Naive thymus-derived CD8-positive, alpha-beta T cell (primary cell): ENCODE data around the gene KLK2. TPM values are rescaled to one million over a fixed set of nuclear protein-coding genes. Genes with fewer than 3 reads are reported as not detected.

Experiments used
- ATAC-seq, 2 donors: fragments of 150-1000 bp; cut with Tn5 transposase in 1 of 2; sonication (Bioruptor Pico), chemical (Tn5 transposase) in 1 of 2; 1 replicate in 1 of 2; 2 replicates in 1 of 2; pipeline ENCODE4 v1.10.0; 2021; ENCODE audit warnings: mild to moderate bottlenecking in 2 of 2, moderate library complexity in 2 of 2
- POLR2A ChIA-PET: fragments of 350-600 bp; sonication (Branson Sonifier 250); formaldehyde crosslinking; loops from one replicate; lab custom pipeline; 2021; ENCODE audit warnings: antibody characterized with exemption; lab: Charles Lee
- DNase-seq, 10 donors: peaks; one replicate each; pipeline versions ENCODE4 v3.0.0 to v3.0.0-alpha.2; 2020 to 2022
- H3K27ac Mint-ChIP-seq, 10 donors: one replicate each; pipeline ENCODE4 v1.8.0; 2020 to 2022; ENCODE audit warnings: mild to moderate bottlenecking in 10 of 10, mixed read lengths in 10 of 10, moderate library complexity in 4 of 10, inconsistent platforms in 1 of 10
- H3K27me3 Mint-ChIP-seq, 5 donors: one replicate each; pipeline ENCODE4 v1.8.0; 2021 to 2022; ENCODE audit warnings: mixed read lengths in 5 of 5
- H3K36me3 Mint-ChIP-seq, 3 donors: one replicate each; pipeline ENCODE4 v1.8.0; 2020 to 2022; ENCODE audit warnings: mixed read lengths in 3 of 3, mild to moderate bottlenecking in 2 of 3, inconsistent platforms in 1 of 3
- H3K4me1 Mint-ChIP-seq, 4 donors: one replicate each; pipeline ENCODE4 v1.8.0; 2021 to 2022; ENCODE audit warnings: mixed read lengths in 4 of 4
- H3K4me3 Mint-ChIP-seq, 10 donors: one replicate each; pipeline ENCODE4 v1.8.0; 2020 to 2022; ENCODE audit warnings: mild to moderate bottlenecking in 10 of 10, mixed read lengths in 10 of 10, moderate library complexity in 6 of 10, inconsistent platforms in 1 of 10
- H3K9me3 Mint-ChIP-seq, 9 donors: one replicate each; pipeline ENCODE4 v1.8.0; 2020 to 2022; ENCODE audit warnings: mixed read lengths in 9 of 9, mild to moderate bottlenecking in 3 of 9, inconsistent platforms in 1 of 9, moderate library complexity in 1 of 9
- polyA plus RNA-seq, 3 donors: library from polyadenylated mRNA; unstranded; fragments of 300-500 nt; fragmentation: Illumina TruSeq; gene quantifications; one replicate each; pipeline ENCODE4 v1.2.3, GENCODE V29; 2021
- total RNA-seq, 8 experiments: library from RNA in 2 of 8; stranded (reverse) in 2 of 8; gene quantifications; one replicate each; pipeline ENCODE4 v1.2.3 and lab custom pipeline; 2021 to 2026

Gene KLK2
- total and polyA plus RNA-seq, 5 experiments from 2014 or later, result not detected

DNA sequence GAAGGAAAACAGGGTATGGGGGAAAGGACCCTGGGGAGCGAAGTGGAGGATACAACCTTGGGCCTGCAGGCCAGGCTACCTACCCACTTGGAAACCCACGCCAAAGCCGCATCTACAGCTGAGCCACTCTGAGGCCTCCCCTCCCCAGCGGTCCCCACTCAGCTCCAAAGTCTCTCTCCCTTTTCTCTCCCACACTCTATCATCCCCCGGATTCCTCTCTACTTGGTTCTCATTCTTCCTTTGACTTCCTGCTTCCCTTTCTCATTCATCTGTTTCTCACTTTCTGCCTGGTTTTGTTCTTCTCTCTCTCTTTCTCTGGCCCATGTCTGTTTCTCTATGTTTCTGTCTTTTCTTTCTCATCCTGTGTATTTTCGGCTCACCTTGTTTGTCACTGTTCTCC is 15.9 kb upstream of the KLK2 start:
- ATAC-seq (no peak), DNase-seq (no peak)
- Mint-ChIP-seq H3K27ac (no peak overlapping the region), H3K4me3 (no peak overlapping the region), H3K4me1 (peaks cover 0 to 4% (median 0%) of the 10 kb centered on the region in 4 donors), H3K27me3 (peaks cover 52 to 70% (median 65%) of the 10 kb centered on the region in 5 donors), H3K36me3 (no peaks in the 10 kb centered on the region), H3K9me3 (peaks cover 0 to 18% (median 9%) of the 10 kb centered on the region in 9 donors)
- POLR2A ChIA-PET, result no interaction called here

GRCh38 chr19:50858886-50859285 is 14.4 kb upstream of the KLK2 start:
- no peak overlapping the region for H3K27ac Mint-ChIP-seq
- peaks cover 0 to 18% (median 9%) of the 10 kb centered on the region in 9 donors for H3K9me3 Mint-ChIP-seq
- peaks cover 0 to 4% (median 0%) of the 10 kb centered on the region in 4 donors for H3K4me1 Mint-ChIP-seq
- H3K4me3 Mint-ChIP-seq, result no peak overlapping the region
- H3K36me3 Mint-ChIP-seq, result no peaks in the 10 kb centered on the region
- peaks cover 48 to 67% (median 62%) of the 10 kb centered on the region in 5 donors for H3K27me3 Mint-ChIP-seq
- DNase-seq (no peak), ATAC-seq (no peak)
- POLR2A ChIA-PET, result no interaction called here

DNA sequence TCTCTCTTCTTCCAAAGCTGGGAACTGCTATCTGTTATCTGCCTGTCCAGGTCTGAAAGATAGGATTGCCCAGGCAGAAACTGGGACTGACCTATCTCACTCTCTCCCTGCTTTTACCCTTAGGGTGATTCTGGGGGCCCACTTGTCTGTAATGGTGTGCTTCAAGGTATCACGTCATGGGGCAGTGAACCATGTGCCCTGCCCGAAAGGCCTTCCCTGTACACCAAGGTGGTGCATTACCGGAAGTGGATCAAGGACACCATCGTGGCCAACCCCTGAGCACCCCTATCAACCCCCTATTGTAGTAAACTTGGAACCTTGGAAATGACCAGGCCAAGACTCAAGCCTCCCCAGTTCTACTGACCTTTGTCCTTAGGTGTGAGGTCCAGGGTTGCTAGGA is 13.4 kb upstream of the KLK2 start:
- POLR2A ChIA-PET, result no interaction called here
- Mint-ChIP-seq H3K36me3 (no peaks in the 10 kb centered on the region), H3K4me1 (peaks cover 0 to 4% (median 0%) of the 10 kb centered on the region in 4 donors), H3K4me3 (no peak overlapping the region), H3K27me3 (peaks cover 43 to 62% (median 58%) of the 10 kb centered on the region in 5 donors), H3K27ac (no peak overlapping the region), H3K9me3 (peaks cover 0 to 18% (median 9%) of the 10 kb centered on the region in 9 donors)
- no peak for ATAC-seq
- DNase-seq, result no peak

GRCh38 chr19:50861010-50861409 is 12.2 kb upstream of the KLK2 start:
- H3K4me3 Mint-ChIP-seq, result no peak overlapping the region
- peaks cover 33 to 54% (median 50%) of the 10 kb centered on the region in 5 donors for H3K27me3 Mint-ChIP-seq
- no peak for ATAC-seq
- no peaks in the 10 kb centered on the region for H3K36me3 Mint-ChIP-seq
- no peak overlapping the region for H3K27ac Mint-ChIP-seq
- no peak for DNase-seq
- POLR2A ChIA-PET, result no interaction called here
- peaks cover 0 to 4% (median 0%) of the 10 kb centered on the region in 4 donors for H3K4me1 Mint-ChIP-seq
- H3K9me3 Mint-ChIP-seq, result peaks cover 0 to 18% (median 9%) of the 10 kb centered on the region in 9 donors

DNA sequence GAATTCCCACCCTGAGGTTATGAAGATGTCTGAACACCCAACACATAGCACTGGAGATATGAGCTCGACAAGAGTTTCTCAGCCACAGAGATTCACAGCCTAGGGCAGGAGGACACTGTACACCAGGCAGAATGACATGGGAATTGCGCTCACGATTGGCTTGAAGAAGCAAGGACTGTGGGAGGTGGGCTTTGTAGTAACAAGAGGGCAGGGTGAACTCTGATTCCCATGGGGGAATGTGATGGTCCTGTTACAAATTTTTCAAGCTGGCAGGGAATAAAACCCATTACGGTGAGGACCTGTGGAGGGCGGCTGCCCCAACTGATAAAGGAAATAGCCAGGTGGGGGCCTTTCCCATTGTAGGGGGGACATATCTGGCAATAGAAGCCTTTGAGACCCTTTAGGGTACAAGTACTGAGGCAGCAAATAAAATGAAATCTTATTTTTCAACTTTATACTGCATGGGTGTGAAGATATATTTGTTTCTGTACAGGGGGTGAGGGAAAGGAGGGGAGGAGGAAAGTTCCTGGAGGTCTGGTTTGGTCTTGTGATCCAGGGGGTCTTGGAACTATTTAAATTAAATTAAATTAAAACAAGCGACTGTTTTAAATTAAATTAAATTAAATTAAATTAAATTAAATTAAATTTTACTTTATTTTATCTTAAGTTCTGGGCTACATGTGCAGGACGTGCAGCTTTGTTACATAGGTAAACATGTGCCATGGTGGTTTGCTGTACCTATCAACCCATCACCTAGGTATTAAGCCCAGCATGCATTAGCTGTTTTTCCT is 11.5 kb upstream of the KLK2 start:
- peaks cover 0 to 18% (median 9%) of the 10 kb centered on the region in 9 donors for H3K9me3 Mint-ChIP-seq
- DNase-seq, result no peak
- ATAC-seq, result no peak
- H3K4me1 Mint-ChIP-seq, result peaks cover 0 to 4% (median 0%) of the 10 kb centered on the region in 4 donors
- peaks cover 32 to 54% (median 48%) of the 10 kb centered on the region in 5 donors for H3K27me3 Mint-ChIP-seq
- no peak overlapping the region for H3K4me3 Mint-ChIP-seq
- H3K27ac Mint-ChIP-seq, result no peak overlapping the region
- POLR2A ChIA-PET, result no interaction called here
- no peaks in the 10 kb centered on the region for H3K36me3 Mint-ChIP-seq

GRCh38 chr19:50869479-50869878 is 3.8 kb upstream of the KLK2 start:
- Mint-ChIP-seq H3K36me3 (no peaks in the 10 kb centered on the region), H3K27ac (no peak overlapping the region), H3K4me3 (no peak overlapping the region), H3K4me1 (no peaks in the 10 kb centered on the region), H3K27me3 (peaks cover 29 to 53% (median 44%) of the 10 kb centered on the region in 5 donors), H3K9me3 (no peaks in the 10 kb centered on the region)
- POLR2A ChIA-PET, result no interaction called here
- DNase-seq (no peak), ATAC-seq (no peak)

DNA sequence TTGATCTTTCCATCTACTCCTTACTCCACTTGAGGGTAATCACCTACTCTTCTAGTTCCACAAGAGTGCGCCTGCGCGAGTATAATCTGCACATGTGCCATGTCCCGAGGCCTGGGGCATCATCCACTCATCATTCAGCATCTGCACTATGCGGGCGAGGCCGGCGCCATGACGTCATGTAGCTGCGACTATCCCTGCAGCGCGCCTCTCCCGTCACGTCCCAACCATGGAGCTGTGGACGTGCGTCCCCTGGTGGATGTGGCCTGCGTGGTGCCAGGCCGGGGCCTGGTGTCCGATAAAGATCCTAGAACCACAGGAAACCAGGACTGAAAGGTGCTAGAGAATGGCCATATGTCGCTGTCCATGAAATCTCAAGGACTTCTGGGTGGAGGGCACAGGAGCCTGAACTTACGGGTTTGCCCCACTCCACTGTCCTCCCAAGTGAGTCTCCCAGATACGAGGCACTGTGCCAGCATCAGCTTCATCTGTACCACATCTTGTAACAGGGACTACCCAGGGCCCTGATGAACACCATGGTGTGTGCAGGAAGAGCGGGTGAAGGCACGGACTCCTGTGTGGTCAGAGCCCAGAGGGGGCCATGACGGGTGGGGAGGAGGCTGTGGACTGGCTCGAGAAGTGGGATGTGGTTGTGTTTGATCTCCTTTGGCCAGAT is 2.7 kb upstream of the KLK2 start:
- H3K4me3 Mint-ChIP-seq, result no peak overlapping the region
- no peaks in the 10 kb centered on the region for H3K9me3 Mint-ChIP-seq
- H3K36me3 Mint-ChIP-seq, result no peaks in the 10 kb centered on the region
- POLR2A ChIA-PET, result no interaction called here
- ATAC-seq (no peak), DNase-seq (no peak)
- no peak overlapping the region for H3K27ac Mint-ChIP-seq
- peaks cover 29 to 46% (median 44%) of the 10 kb centered on the region in 5 donors for H3K27me3 Mint-ChIP-seq
- H3K4me1 Mint-ChIP-seq, result no peaks in the 10 kb centered on the region

GRCh38 chr19:50874211-50874610 is 972 bp downstream of the KLK2 start:
- Mint-ChIP-seq H3K9me3 (peaks cover 0 to 2% (median 0%) of the 10 kb centered on the region in 9 donors), H3K27me3 (peaks cover 20 to 54% (median 31%) of the 10 kb centered on the region in 5 donors), H3K4me1 (no peaks in the 10 kb centered on the region), H3K27ac (no peak overlapping the region), H3K36me3 (no peaks in the 10 kb centered on the region), H3K4me3 (no peak overlapping the region)
- no peak for ATAC-seq
- POLR2A ChIA-PET, result no interaction called here
- no peak for DNase-seq

- Mint-ChIP-seq H3K27me3 (peaks cover 31 to 53% (median 38%) of the 10 kb centered on the region in 5 donors), H3K4me3 (no peak overlapping the region), H3K27ac (no peak overlapping the region), H3K4me1 (no peaks in the 10 kb centered on the region), H3K9me3 (peaks cover 0 to 3% (median 0%) of the 10 kb centered on the region in 9 donors), H3K36me3 (no peaks in the 10 kb centered on the region)
- POLR2A ChIA-PET, result no interaction called here
- ATAC-seq (no peak), DNase-seq (no peak)
Measured at GRCh38 chr19:50875795-50876422, 2.7 kb downstream of the KLK2 start.

GRCh38 chr19:50876456-50876855 is 3.2 kb downstream of the KLK2 start:
- peaks cover 28 to 48% (median 33%) of the 10 kb centered on the region in 5 donors for H3K27me3 Mint-ChIP-seq
- H3K4me1 Mint-ChIP-seq, result no peaks in the 10 kb centered on the region
- POLR2A ChIA-PET, result no interaction called here
- H3K36me3 Mint-ChIP-seq, result no peaks in the 10 kb centered on the region
- no peak for DNase-seq
- no peak for ATAC-seq
- H3K4me3 Mint-ChIP-seq, result no peak overlapping the region
- peaks cover 0 to 3% (median 0%) of the 10 kb centered on the region in 9 donors for H3K9me3 Mint-ChIP-seq
- H3K27ac Mint-ChIP-seq, result no peak overlapping the region

- H3K27ac Mint-ChIP-seq, result no peak overlapping the region
- DNase-seq, result no peak
- H3K36me3 Mint-ChIP-seq, result no peaks in the 10 kb centered on the region
- POLR2A ChIA-PET, result no interaction called here
- no peaks in the 10 kb centered on the region for H3K4me1 Mint-ChIP-seq
- peaks cover 0 to 3% (median 0%) of the 10 kb centered on the region in 9 donors for H3K9me3 Mint-ChIP-seq
- ATAC-seq, result no peak
- no peak overlapping the region for H3K4me3 Mint-ChIP-seq
- H3K27me3 Mint-ChIP-seq, result peaks cover 25 to 50% (median 35%) of the 10 kb centered on the region in 5 donors
Measured at GRCh38 chr19:50877338-50877737, 4.1 kb downstream of the KLK2 start.

DNA sequence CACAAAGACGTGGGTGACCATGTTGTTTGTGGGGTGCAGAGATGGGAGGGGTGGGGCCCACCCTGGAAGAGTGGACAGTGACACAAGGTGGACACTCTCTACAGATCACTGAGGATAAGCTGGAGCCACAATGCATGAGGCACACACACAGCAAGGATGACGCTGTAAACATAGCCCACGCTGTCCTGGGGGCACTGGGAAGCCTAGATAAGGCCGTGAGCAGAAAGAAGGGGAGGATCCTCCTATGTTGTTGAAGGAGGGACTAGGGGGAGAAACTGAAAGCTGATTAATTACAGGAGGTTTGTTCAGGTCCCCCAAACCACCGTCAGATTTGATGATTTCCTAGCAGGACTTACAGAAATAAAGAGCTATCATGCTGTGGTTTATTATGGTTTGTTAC is 5.6 kb downstream of the KLK2 start:
- POLR2A ChIA-PET, result no interaction called here
- peaks cover 0 to 3% (median 0%) of the 10 kb centered on the region in 9 donors for H3K9me3 Mint-ChIP-seq
- H3K36me3 Mint-ChIP-seq, result no peaks in the 10 kb centered on the region
- H3K4me1 Mint-ChIP-seq, result no peaks in the 10 kb centered on the region
- peaks cover 22 to 46% (median 41%) of the 10 kb centered on the region in 5 donors for H3K27me3 Mint-ChIP-seq
- DNase-seq (no peak), ATAC-seq (no peak)
- no peak overlapping the region for H3K27ac Mint-ChIP-seq
- H3K4me3 Mint-ChIP-seq, result no peak overlapping the region

DNA sequence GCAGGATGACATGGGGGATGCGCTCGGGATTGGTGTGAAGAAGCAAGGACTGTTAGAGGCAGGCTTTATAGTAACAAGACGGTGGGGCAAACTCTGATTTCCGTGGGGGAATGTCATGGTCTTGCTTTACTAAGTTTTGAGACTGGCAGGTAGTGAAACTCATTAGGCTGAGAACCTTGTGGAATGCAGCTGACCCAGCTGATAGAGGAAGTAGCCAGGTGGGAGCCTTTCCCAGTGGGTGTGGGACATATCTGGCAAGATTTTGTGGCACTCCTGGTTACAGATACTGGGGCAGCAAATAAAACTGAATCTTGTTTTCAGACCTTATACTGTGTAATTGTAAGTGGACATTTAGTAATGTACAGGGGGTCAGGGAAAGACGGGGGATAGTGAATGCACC is 7.0 kb downstream of the KLK2 start:
- H3K36me3 Mint-ChIP-seq, result no peaks in the 10 kb centered on the region
- H3K27ac Mint-ChIP-seq, result no peak overlapping the region
- H3K27me3 Mint-ChIP-seq, result peaks cover 27 to 54% (median 46%) of the 10 kb centered on the region in 5 donors

More for the DNA sequence above, 7.0 kb downstream of the KLK2 start:
- ATAC-seq (no peak), DNase-seq (no peak)
- Mint-ChIP-seq H3K4me1 (no peaks in the 10 kb centered on the region), H3K9me3 (peaks cover 0 to 3% (median 0%) of the 10 kb centered on the region in 9 donors), H3K4me3 (no peak overlapping the region)
- POLR2A ChIA-PET, result no interaction called here
